HepG2 (cell line): ENCODE measurements around the gene RPS28. TPM values are rescaled to one million over a fixed set of nuclear protein-coding genes. Genes with fewer than 3 reads are reported as not detected.

Experiments
- ARID4A ChIP-seq: sonication (generic); formaldehyde crosslinking; IDR thresholded peaks from 2 replicates; pipeline ENCODE4 v1.5.0; 2020; ENCODE audit warnings: mild to moderate bottlenecking, missing genetic modification reagents, borderline replicate concordance
- ATF1 ChIP-seq: IDR thresholded peaks from 2 replicates; pipeline ENCODE4 v1.6.1; 2016; ENCODE audit warnings: mild to moderate bottlenecking, control low read depth
- HDAC2 ChIP-seq: sonication (generic); formaldehyde crosslinking; IDR thresholded peaks from 2 replicates; pipeline ENCODE4 v1.4.0; 2020; ENCODE audit warnings: missing genetic modification reagents
- MTF2 ChIP-seq: sonication (generic); formaldehyde crosslinking; IDR thresholded peaks from 2 replicates; pipeline ENCODE4 v1.5.0; 2020; ENCODE audit warnings: missing genetic modification reagents, borderline replicate concordance
- NKX3-1 ChIP-seq: sonication (generic); formaldehyde crosslinking; IDR thresholded peaks from 2 replicates; pipeline ENCODE4 v1.5.0; 2020; ENCODE audit warnings: missing genetic modification reagents
- PHF5A ChIP-seq: IDR thresholded peaks from one replicate; pipeline ENCODE4 v1.6.1; 2018; ENCODE audit warnings: low read depth, missing genetic modification reagents; ENCODE audit not compliant: unreplicated experiment
- ZBTB3 ChIP-seq: sonication (generic); formaldehyde crosslinking; IDR thresholded peaks from 2 replicates; pipeline ENCODE4 v1.4.0; 2020; ENCODE audit warnings: low read depth, mild to moderate bottlenecking, moderate library complexity, missing genetic modification reagents, borderline replicate concordance
- ZNF788 ChIP-seq: sonication (generic); formaldehyde crosslinking; IDR thresholded peaks from 2 replicates; pipeline ENCODE4 v1.5.0; 2020; ENCODE audit warnings: mild to moderate bottlenecking, missing genetic modification reagents, borderline replicate concordance
- ZNF800 ChIP-seq: sonication (generic); formaldehyde crosslinking; IDR thresholded peaks from 2 replicates; pipeline ENCODE4 v1.4.0; 2020; ENCODE audit warnings: missing genetic modification reagents
- ZSCAN12 ChIP-seq: sonication (generic); formaldehyde crosslinking; IDR thresholded peaks from 2 replicates; pipeline ENCODE4 v1.9.0; 2021; ENCODE audit warnings: mild to moderate bottlenecking, missing genetic modification reagents
- polyA plus RNA-seq, 8 experiments: library from polyadenylated mRNA; depleted of rRNA in 3 of 8; stranded (reverse) in 7 of 8; unstranded in 1 of 8; fragments of >200 nt; fragmentation: Illumina TruSeq in 4 of 8; extraction: Trizol in 4 of 8; gene quantifications; 2 replicates each; pipeline versions ENCODE4 v1.2.1 to v1.2.3, GENCODE V29; 2011 to 2016; ENCODE audit warnings: low read depth in 4 of 8, missing spikeins in 1 of 8, mixed read lengths in 1 of 8; ENCODE audit not compliant: insufficient read depth in 1 of 8
- total RNA-seq, 5 experiments: library from RNA; depleted of rRNA; stranded (reverse); fragments of >200 nt; fragmentation: Illumina TruSeq; extraction: Trizol; gene quantifications; 2 replicates each; pipeline ENCODE4 v1.2.3, GENCODE V29; 2016; ENCODE audit warnings: low read depth in 1 of 5
- TF ChIP-seq, protein P1 (sequence below): IDR thresholded peaks from 2 replicates; pipeline ENCODE4 v1.6.1; 2016; ENCODE audit warnings: low read depth, missing genetic modification reagents, missing compliant biosample characterization

Gene RPS28
- total and polyA plus RNA-seq, 2 of the 13 experiments (the other 11 are each of a cell fraction or from before 2014, with no cell fraction given) = 281 to 545 TPM

- TF ChIP-seq ZBTB3 (no peak; the same call in 1 of the 2 replicates), ZNF788 (peak; percentile 97), ZNF800 (no peak; the same call in 1 of the 2 replicates), NKX3-1 (CRISPR knock-in tag) (no peak; the same call in 1 of the 2 replicates), ATF1 (peak; percentile 94), HDAC2 (CRISPR knock-in tag) (peak; percentile 74), PHF5A (CRISPR knock-in tag) (no peak), ZSCAN12 (CRISPR knock-in tag) (no peak), ARID4A (CRISPR knock-in tag) (peak; percentile 91), MTF2 (CRISPR knock-in tag) (no peak)
- TF ChIP-seq, protein P1, sequence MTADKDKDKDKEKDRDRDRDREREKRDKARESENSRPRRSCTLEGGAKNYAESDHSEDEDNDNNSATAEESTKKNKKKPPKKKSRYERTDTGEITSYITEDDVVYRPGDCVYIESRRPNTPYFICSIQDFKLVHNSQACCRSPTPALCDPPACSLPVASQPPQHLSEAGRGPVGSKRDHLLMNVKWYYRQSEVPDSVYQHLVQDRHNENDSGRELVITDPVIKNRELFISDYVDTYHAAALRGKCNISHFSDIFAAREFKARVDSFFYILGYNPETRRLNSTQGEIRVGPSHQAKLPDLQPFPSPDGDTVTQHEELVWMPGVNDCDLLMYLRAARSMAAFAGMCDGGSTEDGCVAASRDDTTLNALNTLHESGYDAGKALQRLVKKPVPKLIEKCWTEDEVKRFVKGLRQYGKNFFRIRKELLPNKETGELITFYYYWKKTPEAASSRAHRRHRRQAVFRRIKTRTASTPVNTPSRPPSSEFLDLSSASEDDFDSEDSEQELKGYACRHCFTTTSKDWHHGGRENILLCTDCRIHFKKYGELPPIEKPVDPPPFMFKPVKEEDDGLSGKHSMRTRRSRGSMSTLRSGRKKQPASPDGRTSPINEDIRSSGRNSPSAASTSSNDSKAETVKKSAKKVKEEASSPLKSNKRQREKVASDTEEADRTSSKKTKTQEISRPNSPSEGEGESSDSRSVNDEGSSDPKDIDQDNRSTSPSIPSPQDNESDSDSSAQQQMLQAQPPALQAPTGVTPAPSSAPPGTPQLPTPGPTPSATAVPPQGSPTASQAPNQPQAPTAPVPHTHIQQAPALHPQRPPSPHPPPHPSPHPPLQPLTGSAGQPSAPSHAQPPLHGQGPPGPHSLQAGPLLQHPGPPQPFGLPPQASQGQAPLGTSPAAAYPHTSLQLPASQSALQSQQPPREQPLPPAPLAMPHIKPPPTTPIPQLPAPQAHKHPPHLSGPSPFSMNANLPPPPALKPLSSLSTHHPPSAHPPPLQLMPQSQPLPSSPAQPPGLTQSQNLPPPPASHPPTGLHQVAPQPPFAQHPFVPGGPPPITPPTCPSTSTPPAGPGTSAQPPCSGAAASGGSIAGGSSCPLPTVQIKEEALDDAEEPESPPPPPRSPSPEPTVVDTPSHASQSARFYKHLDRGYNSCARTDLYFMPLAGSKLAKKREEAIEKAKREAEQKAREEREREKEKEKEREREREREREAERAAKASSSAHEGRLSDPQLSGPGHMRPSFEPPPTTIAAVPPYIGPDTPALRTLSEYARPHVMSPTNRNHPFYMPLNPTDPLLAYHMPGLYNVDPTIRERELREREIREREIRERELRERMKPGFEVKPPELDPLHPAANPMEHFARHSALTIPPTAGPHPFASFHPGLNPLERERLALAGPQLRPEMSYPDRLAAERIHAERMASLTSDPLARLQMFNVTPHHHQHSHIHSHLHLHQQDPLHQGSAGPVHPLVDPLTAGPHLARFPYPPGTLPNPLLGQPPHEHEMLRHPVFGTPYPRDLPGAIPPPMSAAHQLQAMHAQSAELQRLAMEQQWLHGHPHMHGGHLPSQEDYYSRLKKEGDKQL (CRISPR knock-in tag) = no peak
Observed at GRCh38 chr19:8321067-8321985, at the start of gene RPS28, which contains the start of gene NDUFA7 (continued).
